HG03521 (cell line): Measurements from ENCODE around the gene FXYD3.

Experiments
- ATAC-seq: cut with Tn5 transposase; IDR thresholded peaks from one replicate; pipeline ENCODE4 v1.9.1; 2021; ENCODE audit warnings: mild to moderate bottlenecking, moderate library complexity; ENCODE audit not compliant: unreplicated experiment

FXYD3 gene

DNA sequence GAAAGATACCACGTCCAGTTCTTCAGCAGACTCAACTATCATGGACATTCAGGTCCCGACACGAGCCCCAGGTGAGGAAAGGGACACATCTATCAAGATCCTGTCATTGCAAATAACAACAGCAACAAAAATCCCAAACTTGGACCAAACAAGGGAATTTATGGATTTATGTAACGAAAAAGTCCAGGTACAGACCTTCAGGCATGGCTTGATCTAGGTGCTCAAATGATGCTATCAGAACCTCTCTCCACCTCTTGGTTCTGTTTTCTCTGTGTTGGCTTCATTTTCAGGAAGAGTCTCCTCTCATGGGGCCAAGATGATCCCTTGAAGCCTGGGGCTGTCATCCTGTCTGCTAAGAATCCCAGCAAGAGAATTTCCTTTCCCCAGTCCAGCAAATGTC lies 41.8 kb downstream of the FXYD3 start:
- ATAC-seq, result no peak

DNA sequence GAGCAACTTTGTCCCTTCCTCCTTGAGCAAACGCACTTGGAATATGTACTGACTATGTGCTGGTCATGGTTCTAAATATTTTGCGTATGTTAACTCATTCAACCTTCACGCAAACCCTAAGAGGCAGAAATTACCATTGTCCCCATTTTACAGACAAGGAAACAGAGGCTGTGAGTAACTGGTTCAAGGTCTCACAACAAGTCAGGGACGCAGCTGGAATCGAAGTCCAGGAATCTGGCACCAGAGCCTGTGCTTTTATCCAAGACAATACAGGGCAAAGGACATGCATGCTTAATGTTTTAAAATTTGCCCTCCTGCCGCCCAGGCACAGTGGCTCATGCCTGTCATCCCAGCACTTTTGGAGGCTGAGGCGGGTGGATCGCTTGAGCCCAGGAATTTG lies 44.0 kb downstream of the FXYD3 start:
- no peak for ATAC-seq

DNA sequence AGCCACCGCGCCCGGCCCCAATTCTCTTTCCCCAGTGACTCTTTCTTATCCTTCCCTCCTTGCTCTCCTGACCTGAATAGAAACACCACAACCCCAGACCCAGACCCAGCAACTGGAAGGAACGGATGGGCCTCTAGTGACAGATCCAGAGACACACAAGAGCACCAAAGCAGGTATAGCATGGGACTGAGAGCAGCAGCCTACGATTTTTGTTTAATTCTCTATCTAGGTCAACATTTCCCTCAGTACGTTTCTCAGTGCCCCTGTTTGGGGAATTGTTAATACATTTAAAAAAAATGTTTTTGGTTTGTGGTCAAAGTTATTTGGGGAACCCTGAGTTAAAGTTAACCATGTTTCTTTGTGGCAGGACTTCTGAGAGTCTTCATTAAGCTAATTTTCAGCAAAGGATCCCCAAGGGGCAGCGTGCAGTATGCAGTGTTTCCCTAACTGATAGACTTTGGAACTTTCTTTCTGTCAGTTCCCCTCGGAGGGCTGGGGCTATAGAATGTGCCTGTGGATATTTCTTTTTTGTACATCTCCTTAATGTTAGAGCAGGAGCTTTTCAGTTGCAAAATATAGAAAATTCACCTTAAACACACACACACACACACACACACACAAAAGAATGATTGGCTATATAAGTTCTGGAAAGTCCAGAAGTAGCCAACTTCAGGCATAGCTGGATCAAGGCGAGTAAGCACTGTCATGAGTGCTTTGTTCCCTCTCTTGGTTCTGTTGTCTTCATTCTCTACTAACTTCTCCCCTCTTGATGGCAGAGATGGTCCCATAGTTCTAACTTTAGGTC lies 45.2 kb downstream of the FXYD3 start:
- ATAC-seq, result no peak

DNA sequence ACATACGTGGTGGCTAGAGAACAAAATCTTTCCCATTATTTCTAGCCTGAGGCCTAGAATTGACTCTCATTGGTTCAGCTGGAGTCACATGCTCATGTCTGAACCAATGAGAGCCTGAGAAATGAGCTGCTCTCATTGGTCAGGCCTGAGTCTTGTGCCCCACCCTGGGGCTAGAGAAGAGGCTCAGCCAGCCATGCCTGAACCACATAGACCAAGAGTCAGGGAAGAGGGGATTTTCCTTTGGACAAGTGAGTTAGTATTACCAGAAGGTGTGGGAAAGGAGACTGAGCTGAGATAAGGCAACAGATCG lies 45.8 kb downstream of the FXYD3 start:
- ATAC-seq, result no peak

DNA sequence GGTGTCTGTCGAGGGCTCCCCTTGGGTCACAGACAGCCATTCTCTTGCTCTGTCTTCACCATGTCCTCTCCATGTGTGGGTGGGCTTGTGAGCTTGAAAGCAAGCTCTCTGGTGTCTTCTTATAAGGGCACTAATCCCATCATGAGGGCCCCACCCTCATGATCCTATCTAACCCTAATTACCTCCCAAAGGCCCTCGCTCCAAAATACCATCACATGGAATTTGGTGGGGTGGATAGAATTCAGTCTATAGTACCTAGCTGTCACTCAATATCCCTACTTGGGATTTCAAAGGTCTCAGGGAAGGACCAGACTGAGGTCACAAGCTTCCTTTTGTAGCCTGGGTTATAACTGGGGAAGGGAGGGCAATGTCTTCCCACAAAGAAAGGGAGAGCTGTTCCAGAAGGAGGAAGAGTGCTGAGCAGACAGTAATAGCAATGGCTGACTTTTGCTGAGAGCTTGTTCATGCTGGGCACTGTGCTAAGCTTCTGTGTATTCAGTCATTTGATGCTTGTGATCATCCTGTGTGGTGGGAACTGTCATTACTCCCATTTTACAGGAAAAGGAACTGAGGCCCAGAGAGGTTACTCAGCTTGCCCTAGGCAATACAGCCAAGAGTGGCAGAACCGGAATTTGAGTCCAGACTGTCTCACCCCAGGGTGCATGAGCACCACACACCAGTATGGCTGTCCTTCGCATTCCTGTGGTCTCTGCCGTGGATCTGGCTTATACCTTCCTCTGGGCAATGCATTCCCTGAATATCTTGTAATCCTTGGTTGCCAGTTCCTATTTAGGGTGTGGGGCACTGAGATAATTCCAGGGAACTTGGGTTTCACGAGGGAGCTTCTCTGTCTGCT lies 47.1 kb downstream of the FXYD3 start:
- no peak for ATAC-seq

DNA sequence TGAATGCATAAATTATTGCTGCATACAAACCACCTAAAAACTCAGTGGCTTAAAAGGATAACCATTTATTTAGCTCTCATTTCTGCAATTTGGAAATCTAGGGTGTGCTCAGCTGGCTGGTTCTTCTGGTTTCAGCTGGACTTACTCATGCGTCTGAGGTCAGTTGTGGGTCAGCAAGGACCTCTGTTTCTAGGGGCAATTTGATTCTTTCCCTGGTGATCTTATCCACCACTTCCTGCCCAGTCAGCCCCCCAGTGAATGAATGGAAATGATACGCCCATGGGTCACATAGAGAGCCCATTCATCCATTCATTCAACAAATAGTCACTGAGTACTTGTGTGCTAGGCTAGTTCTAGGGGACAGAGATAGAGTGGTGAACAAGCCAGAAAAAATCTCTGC lies 48.8 kb downstream of the FXYD3 start:
- ATAC-seq, result no peak

DNA sequence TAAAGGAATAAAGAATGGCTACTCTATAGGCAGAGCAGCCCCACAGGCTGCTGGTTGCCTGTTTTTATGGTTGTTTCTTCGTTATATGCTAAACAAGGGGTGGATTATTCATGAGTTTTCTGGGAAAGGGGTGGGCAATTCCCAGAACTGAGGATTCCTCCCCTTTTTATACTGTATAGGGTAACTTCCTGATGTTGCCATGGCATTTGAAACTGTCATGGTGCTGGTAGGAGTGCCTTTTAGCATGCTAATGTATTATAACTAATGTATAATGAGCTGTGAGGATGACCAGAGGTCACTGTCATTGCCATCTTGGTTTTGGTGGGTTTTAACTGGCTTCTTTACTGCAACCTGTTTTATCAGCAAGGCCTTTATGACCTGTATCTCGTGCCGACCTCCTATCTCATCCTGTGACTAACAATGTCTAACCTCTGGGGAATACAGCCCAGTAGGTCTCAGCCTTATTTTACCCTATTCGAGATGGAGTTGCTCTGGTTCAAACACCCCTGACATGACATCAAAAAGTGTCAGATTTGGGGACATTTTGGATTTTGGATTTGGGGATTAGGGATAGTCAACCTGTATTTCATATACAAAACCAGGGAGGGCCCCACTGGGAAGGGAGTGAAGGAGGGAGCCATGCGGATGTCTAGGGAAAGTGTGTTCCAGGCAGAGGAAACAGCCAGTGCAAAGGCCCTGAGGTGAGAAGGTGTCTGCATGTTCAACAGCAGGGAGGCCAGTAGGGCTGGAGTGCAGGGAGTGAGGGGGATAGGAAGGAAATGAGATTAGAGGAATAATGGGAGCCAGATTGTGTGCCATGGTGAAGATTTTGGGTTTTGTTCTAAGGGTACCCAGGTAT lies 49.8 kb downstream of the FXYD3 start:
- ATAC-seq, result no peak

DNA sequence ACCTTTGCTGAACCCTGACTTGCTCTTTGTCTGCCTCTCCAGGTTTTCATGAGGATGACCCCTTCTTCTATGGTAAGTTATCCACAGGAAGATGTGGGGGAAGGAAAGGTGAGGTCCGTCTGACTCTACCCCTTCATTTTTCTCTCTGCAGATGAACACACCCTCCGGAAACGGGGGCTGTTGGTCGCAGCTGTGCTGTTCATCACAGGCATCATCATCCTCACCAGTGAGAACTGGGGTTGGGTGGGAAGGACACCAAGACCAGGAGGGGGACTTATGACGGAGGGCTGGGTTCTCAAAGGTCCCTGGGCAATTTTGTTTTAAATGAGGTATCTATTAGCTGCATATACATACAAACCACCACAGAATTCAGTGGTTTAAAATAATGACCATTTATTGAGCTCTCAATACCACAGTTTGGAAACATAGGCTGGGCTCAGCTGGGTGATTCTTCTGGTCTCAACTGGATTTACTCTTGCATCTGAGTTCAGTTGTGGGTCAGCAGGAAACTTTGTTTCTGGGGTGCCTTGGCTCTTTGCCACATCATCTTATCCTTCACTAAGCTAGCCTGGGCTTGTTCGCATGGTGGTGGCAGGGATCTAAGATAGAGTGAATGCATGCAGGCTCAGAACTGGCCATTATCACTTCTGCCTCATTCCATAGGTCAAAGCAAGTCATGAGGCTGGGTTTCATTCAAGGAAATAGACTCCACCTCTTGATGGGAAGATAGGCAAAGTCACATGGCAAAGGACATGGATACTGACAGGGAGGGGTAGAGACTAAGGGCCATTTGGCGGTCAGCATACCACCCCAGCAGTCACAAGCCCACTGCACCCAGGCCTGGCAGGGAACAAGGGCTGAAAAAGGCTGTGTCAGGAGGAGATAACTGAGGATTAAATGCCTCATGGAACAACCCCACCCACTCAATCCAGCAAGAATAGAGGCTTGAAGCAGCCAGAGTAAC lies 50.8 kb downstream of the FXYD3 start:
- ATAC-seq, result no peak

DNA sequence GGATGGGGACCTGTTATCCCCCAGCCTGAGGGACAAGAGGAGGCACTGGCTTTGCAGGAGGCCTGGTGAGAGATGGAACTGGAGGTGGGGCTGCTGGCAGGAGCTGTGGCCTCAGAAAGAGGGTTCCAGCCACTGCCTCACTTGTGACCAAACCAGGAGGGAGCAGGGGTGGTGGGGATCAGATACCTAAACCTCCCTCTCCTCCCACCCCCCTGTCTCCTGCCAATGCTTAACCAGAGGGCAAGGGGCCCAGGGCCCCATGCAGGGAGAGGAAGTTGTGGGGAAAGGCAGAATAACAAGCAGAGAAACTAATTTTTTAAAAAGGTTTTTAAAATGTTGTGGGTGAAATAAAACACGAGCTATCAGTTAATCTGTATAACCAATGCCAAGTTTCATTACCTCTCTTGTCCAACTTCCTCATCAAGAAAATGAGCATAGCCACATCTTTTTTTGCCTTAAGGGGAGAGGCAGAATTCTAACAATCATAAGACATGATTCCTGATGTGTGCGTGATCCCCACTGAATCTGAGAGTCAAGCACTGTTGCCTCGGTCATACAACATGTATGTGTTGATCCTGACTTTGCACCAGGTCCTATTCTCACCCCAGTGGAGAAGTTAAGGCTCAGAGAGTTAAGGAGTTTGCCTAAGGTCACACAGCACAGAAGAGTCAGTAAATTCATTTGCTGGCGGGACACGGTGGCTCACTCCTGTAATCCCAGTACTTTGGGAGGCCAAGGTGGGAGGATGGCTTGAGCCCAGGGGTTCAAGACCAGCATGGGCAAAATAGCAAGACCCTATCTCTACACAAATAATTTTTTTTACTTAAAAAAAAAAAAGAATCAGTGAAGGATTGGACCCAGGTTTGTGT lies 51.9 kb downstream of the FXYD3 start:
- no peak for ATAC-seq

DNA sequence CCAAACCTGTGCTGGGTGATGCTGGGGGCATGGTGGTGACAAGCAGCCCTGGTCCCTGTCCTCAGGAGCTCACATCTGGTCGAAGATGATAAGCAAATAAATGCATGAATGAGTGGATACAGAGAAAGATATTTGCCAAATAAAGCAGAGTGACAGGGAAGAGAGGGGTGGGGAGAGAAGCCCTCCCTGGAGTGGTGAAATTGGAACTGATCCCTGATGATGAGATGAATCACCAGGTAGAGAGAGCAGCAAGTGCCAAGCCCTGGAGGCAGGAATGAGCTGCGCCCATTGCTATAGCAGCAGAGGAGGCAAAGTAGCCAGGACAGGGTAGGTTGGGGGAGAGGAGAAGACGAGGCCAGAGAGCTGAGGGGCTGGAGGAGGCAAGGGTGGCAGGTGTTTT lies 52.6 kb downstream of the FXYD3 start:
- no peak for ATAC-seq

DNA sequence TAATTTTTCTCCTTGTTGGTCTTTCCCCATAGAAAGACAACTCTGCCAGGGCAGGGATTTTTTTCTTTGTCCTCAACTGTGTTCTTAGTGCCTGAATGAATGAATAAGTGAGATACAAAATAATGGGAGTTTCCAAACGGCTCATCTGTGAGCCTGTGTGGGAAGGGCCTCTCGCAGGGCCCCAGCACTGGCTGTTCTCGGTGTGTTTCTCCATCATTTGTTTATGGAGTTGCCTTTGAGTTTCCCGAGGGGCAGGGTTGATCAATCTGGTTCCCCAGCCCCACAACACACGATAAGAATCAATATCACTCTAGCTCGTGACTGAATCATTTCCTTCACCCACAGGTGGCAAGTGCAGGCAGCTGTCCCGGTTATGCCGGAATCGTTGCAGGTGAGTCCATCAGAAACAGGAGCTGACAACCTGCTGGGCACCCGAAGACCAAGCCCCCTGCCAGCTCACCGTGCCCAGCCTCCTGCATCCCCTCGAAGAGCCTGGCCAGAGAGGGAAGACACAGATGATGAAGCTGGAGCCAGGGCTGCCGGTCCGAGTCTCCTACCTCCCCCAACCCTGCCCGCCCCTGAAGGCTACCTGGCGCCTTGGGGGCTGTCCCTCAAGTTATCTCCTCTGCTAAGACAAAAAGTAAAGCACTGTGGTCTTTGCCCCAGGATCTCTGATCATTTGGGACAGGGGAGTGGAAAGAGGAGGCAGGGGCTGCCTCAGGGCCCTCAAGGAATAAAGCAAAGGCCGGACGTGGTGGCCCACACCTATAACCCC lies 53.8 kb downstream of the FXYD3 start:
- ATAC-seq, result no peak

DNA sequence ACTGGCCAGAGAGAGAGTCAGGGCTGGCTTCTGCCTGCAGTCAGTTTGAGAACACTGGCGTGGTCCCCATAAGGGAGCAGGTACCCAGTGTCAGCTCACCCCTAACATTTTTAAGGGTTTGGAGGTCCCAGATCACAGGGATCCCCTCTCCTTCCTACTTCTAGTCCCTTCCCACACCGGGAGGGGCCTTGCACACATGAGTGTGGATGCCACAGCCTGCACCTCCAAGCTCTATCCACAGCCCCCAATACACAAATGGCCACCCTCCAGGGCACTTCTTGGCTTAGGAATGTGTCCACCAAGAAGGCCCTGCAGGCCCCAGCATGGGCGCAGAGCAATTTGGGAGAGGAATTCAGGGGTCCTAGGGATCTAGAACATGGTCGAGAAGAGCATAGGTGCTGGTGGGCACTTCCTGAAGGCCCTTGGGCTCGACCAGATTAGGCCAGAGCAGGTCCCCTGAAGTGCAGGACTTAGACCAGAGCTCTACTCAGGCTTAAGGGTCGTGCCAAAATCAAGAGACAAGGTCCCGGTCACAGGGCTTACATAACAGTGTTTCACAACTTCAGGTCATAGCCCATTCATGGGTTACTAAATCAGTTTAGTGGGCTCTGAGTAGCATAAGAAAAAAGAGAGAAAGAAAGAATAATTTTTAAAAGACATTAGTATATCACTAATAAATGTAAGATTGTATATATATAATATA lies 54.9 kb downstream of the FXYD3 start:
- ATAC-seq, result no peak

DNA sequence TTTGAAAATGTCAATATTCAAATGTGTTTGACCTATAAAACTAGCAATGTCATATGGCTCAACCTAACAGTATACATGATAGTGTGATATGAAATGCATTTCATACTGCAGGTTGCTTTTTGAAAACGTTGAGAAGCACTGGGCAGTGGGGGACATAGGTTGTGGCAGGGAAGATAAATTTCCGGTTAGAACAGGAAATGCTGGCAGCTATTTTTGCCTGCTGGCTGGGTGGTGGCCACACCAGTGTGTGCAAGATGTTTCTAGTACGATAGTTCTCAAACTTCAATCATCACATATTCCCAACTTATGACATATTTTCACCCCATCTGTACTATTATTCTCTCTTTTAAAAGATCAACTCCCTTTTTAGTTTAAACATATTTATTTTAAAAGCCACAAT lies 56.1 kb downstream of the FXYD3 start:
- ATAC-seq, result no peak
